GM12891 (cell line): ENCODE measurements around the gene OSTN.

Experiments
- POLR2A ChIP-seq: IDR thresholded peaks from 2 replicates; pipeline ENCODE4 v1.6.1; 2011; ENCODE audit warnings: low read depth, low read length, control low read depth
- TAF1 ChIP-seq: IDR thresholded peaks from 2 replicates; pipeline ENCODE4 v1.6.1; 2011; ENCODE audit warnings: low read depth, low read length, control low read depth

DNA sequence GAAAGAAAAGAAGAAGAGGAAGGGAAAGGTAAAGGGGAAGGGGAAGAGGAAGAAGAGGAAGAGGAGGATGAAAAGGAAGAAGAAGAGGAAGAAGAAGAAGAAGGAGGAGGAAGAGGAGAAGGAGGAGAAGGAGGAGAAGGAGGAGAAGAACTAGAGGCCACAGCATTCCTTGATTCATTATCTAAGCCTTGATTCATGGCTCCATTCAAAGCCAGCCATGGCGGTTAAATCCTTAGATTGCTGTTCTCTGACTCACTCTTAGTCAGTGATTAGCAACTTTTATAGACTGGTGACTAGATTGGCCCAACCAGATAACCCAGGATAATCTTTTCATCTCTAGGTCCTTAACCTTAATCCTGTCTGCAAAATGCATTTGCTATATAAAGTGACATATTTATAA, 47.6 kb downstream of the OSTN start:
- TF ChIP-seq POLR2A (no peak), TAF1 (no peak)
